Uterus (tissue), 2 donors: ENCODE measurements around the gene FBXO39.

Source experiments
- POLR2A ChIP-seq, 2 donors: fragments of 450-650 bp; IDR thresholded peaks; one replicate each; pipeline ENCODE4 v1.6.1; 2016; ENCODE audit warnings: antibody characterized with exemption in 2 of 2, mild to moderate bottlenecking in 1 of 2, moderate library complexity in 1 of 2
- TF ChIP-seq, protein P1 (sequence below), 4 experiments: fragments of 200-600 bp in 2 of 4; fragments of 450-650 bp in 2 of 4; sonication (generic) in 2 of 4; IDR thresholded peaks; one replicate each; pipeline ENCODE4 v1.5.1; 2016 to 2019; ENCODE audit warnings: antibody characterized with exemption in 4 of 4, mild to moderate bottlenecking in 2 of 4, moderate library complexity in 1 of 4

DNA sequence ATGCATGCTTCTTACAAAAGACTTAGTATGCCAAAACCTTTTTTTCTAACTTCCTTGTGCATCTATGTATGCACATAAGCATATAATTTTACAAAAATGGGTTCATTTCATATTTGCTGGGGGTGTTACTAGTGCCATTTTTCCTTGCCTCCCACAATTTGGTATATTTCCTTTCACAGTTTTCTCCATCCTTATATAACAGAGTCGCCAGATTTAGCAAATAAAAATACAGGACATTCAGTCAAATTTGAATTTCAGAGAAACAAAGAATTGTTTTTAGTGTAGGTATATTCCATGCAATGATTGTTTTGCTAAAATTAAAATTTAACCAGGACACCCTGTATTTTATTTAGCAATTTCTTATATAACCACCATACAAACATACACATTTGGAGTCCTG is 4.0 kb upstream of the FBXO39 start:
- TF ChIP-seq, protein P1, sequence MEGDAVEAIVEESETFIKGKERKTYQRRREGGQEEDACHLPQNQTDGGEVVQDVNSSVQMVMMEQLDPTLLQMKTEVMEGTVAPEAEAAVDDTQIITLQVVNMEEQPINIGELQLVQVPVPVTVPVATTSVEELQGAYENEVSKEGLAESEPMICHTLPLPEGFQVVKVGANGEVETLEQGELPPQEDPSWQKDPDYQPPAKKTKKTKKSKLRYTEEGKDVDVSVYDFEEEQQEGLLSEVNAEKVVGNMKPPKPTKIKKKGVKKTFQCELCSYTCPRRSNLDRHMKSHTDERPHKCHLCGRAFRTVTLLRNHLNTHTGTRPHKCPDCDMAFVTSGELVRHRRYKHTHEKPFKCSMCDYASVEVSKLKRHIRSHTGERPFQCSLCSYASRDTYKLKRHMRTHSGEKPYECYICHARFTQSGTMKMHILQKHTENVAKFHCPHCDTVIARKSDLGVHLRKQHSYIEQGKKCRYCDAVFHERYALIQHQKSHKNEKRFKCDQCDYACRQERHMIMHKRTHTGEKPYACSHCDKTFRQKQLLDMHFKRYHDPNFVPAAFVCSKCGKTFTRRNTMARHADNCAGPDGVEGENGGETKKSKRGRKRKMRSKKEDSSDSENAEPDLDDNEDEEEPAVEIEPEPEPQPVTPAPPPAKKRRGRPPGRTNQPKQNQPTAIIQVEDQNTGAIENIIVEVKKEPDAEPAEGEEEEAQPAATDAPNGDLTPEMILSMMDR (IDR thresholded peaks at IDR 0.05): no peak
- no peak for TF ChIP-seq POLR2A (IDR thresholded peaks at IDR 0.05)
